ENCODE measurements around the gene TMEM178B.
"Not testable (repeated sequence)": the region's sequence is repeated elsewhere in the genome, so short reads cannot be mapped to it uniquely, and the experiment has no call there.

The TMEM178B gene

DNA sequence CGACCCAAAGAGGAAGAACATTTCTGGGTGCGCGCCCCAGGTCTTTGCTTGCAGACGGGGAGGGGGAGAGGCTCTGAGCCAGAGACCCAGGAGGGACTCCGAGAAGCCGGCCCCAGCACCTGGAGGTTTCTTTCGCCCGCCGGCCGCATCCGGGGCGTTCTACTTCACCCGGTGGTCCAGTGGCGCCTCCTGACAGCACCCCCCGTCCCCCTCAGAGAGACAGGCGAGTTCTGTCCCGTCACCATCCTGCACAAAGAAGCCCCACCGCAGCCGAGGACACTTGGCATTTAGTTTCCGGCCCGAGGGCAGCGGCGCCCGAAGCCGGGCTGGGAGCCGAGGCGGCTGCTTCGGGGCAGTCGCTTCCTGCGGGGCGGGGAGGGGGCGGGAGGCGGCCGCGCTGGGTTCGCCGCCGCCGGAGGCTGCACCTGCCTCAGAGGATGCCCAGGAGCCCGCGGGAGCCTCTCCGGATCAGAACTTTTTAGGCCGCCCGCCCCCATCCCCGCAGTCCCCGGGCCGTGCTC lies at the start of gene TMEM178B:
TSS of gene TMEM178B (plus strand) at position 424 of the 521 bp plus-strand sequence.
- DNase-seq (ENCODE audit: low spot score) = no peak

DNA sequence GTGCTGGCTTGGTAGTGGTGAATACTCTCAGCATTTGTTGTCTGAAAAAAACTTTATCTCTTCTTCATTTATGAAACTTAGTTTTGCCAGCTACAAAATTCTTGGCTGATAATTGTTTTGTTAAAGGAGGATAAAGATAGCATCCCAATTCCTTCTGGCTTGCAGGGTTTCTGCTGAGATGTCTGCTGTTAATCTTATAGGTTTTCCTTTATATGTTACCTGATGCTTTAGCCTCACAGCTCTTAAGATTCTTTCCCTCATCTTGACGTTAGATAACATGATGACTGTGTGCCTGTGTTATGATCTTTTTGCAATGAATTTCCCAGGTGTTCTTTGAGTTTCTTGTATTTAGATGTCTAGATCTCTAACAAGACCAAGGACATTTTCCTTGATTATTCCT lies 49.2 kb upstream of the TMEM178B start:
- no peak for DNase-seq (ENCODE audit: low spot score)

DNA sequence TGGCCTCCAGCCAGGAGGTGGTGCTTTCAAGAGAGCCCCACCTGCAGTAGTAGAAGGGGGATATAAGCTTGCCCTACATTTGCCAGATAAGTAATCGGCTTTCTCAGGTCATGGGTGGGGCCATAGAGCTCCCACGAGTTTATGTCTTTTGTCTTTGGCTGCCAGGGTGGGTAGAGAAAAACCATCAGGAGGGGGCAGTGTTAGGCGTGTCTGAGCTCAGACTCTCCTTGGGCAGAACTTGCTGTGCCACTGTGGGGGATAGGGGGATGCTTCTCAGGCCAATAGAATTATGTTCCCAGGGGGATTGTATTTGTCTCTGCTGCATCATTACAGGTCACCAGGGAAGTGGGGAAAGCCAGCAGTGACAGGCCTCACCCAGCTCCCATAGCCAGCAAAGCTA lies 46.8 kb upstream of the TMEM178B start:
- no peak for DNase-seq (ENCODE audit: low spot score)

DNA sequence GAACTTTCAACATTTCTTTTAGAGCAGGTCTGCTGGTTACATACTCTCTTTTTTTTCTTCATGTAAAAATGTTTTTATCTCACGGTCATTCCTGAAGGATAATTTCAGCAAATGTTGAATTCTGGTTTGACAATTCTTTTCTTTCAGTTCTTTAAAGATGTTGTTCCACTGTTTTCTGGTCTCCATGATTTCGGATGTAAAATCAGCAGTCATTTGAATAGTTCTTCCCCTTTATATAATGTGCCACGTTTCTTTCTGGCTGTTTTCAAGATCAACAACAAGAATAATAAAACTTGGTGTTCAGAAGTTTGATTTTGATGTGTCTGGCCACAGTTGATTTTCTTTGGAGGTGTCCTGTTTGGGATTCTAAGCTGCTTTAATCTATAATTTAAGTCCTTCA lies 45.1 kb upstream of the TMEM178B start:
- no peak for DNase-seq (ENCODE audit: low spot score)

DNA sequence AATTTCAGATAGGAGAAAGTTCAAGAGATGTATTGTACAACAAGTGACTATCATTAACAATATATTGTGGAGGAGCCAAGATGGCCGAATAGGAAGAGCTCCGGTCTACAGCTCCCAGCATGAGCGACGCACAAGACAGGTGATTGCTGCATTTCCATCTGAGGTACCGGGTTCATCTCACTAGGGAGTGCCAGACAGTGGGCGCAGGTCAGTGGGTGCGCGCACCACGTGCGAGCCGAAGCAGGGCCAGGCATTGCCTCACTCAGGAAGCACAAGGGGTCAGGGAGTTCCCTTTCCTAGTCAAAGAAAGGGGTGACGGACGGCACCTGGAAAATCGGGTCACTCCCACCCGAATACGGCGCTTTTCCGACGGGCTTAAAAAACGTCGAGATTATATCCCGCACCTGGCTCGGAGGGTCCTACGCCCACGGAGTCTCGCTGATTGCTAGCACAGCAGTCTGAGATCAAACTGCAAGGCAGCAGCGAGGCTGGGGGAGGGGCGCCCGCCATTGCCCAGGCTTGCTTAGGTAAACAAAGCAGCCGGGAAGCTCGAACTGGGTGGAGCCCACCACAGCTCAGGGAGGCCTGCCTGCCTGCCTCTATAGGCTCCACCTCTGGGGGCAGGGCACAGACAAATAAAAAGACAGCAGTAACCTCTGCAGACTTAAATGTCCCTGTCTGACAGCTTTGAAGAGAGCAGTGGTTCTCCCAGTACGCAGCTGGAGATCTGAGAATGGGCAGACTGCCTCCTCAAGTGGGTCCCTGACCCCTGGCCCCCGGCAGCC lies 41.1 kb upstream of the TMEM178B start:
- DNase-seq (ENCODE audit: low spot score) = not testable (repeated sequence)

DNA sequence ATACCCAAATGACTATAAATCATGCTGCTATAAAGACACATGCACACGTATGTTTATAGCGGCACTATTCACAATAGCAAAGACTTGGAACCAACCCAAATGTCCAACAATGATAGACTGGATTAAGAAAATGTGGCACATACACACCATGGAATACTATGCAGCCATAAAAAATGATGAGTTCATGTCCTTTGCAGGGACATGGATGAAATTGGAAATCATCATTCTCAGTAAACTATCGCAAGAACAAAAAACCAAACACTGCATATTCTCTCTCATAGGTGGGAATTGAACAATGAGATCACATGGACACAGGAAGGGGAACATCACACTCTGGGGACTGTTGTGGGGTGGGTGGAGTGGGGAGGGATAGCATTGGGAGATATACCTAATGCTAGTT lies 35.8 kb upstream of the TMEM178B start:
- DNase-seq (ENCODE audit: low spot score) = not testable (repeated sequence)

DNA sequence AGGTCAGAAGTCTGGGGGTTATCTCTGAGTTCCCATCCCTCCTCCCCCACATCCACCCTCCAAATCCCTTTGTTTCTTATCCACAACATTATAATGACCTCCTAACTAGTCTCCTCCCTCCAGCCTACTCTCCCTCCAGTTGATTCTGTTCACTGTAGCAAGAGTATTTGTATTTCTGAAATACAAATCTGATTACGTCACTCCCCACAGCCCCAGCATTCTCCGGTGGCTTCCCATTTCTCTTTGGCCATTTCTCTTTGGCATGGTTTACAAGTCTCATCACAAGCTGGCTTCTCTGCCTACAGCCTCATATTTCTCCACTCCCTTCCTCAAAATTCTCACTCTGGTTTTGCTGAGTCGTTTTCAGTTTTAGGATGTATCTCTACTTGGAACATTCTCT lies 34.5 kb upstream of the TMEM178B start:
- DNase-seq (ENCODE audit: low spot score) = no peak

DNA sequence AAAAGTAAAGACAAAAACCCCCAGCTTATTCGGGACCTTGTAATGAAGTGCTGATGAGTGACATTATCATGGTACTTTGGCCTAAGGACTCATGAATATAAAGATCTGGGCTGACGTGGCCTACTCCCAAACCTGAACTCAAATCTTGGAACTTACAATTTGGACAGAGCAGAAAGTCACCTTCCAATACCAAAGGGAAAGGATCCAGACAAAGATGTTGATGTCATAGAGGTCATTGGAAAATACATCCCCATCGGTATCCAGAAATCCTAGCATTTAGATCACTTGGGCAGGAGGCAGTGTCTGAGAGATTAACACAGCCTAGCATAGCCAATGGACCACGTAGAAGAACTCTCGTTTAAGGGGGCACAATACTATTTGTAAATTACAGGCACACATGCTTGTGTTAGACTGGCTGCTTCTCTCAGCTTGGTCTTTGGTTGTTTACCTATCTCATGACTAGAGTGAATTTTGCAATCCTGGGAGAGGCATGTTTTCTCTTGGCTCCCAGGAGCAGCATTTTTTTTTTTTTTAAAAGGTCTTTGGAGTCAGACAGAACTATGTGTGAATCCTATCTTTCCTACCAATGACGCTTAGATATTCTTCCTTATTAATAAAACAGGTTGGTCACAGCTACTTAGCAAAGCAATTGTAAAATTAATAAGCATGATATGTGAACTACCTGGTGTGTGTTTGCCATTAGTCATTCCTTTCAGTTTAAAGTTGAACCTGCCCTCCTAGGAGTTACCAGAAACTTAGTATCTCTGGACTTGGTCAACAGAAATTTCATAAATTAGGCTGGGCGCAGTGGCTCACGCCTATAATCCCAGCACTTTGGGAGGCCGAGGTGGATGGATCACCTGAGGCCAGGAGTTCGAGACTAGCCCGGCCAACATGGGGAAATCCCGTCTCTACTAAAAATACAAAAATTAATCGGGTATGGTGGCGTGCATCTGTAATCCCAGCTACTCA lies 31.4 kb upstream of the TMEM178B start:
- DNase-seq (ENCODE audit: low spot score) = no peak

DNA sequence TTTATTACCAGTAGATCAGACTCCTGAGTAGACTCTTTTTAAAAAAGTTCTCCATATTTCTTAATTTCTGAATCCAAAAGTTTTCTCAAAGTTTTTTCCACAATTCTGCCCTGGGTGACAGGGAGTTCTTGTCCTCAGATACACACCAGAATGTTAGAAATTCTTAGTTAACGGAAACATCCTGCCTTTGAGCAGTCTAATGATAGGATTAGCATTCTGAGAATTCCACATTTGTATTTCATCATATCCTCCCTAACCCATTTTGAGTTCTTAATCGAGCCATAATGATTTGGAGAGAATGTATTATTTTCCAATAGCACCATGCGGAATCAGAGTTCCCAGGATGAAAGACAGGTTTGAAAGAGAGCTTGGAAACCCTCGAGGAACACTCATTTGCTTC lies 30.2 kb upstream of the TMEM178B start:
- DNase-seq (ENCODE audit: low spot score) = no peak

DNA sequence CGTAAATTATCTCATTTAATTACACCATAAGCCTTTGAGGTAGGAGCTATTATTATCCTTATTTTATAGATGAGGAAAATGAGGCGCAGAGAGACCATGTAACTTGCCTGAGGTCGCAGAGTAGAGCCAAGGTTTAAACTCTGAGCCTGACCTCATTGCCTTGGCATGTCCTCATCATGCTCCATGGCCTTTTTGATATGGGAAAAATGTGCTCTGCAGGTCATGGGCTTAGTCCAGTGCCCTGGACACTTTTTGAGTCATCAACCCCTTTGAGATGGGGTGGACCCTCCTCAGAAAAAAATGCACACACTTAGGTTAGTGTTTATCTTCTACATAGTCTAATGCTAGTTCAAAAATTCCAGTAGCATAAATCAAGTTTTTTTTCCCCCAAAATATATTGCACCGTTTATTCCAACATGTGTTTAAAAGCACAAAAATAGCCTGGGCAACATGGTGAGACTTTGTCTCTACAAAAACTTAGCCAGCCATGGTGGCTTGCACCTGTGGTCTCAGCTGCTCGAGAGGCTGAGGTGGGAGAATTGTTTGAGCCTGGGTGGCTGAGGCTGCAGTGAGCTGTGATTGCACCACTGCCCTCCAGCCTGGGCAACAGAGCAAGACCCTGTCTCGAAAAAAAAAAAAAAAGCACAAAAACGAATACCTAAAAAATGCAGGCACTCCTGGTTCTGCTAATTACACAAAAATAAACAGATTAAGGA lies 28.6 kb upstream of the TMEM178B start:
- no peak for DNase-seq (ENCODE audit: low spot score)

DNA sequence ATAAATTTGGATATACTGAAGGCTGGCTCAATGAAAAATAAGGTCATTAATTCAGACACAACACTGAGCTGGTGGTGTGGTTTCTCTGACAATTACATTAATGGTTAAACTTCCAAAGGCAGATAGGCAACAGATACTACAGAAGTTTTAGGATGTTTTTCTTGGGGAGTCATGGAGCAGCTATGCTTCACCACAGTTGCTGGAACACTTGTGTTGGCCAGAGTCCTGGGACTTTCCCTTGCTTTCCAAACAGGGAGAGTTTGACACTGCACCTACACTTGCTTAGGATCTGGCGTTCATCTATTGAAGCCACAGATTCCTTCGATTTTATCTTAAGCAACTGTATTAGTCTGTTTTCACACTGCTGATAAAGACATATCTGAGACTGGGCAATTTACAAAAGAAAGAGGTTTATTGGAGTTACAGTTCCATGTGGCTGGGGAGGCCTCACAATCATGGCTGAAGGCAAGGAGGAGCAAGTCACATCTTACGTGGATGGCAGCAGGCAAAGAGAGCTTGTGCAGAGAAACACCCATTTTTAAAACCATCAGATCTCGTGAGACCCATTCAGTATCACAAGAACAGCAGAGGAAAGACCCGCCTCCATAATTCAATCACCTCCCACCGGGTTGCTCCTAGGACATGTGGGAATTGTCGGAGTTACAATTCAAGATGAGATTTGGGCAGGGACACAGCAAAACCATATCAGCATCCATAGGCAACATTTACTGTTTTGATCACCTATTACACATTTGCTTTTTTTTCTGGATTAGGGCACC lies 27.8 kb upstream of the TMEM178B start:
- DNase-seq (ENCODE audit: low spot score) = no peak

DNA sequence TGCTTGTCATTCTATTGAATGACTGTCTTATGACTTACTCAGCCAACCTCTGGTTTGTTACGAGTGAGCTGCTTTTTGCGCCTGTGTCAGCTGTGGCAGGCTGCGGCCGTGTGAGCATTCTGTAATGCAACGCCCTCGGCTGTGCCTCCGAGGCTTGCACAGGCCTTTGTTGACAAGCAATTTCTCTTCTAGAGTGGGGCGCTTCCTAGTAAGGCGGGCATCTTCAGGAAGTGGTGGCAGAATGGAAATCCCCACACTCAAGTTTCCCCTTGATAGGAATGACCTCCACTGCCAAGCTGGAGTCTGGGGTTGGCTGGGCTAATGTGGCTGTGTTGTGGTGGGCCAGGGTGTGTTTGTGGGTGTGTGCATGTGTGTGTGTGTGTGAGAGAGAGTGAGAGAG lies 20.2 kb upstream of the TMEM178B start:
- DNase-seq (ENCODE audit: low spot score) = no peak

DNA sequence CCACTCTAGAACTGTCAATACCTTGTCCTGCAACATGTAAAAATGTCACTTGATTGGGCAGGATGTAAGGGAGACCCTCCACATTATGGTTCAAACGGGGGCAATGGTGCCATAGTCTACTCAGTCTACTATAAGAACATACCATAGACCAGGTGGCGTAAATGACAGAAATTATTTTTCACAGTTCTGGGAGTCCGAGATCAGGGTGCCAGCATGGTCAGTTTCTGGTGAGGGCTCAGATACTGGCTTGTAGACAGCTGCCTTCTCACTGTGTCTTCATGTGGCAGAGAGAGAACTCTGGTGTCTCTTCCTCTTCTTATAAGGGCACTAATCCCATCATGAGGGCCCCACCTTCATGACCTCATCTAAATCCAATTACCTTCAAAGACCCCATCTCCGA lies 18.7 kb upstream of the TMEM178B start:
- DNase-seq (ENCODE audit: low spot score) = no peak

DNA sequence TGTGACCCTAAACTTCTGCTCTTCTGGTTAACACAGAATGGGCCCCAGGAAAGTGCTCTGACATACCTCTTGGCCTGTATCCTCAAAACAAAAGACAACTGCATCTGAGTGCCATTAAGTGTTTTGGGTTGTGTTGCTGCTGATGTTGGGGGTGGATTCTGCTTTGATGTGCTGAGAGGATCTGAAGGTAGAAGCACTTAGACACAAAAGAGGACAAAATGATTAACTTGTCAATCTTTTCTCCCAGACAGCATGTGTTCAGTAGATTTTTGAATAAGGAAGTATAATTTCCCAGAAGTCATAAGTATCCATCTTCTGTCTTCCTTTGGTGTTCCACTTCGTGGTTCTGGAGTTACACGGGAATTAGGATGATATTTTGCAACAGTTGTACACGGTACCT lies 16.1 kb upstream of the TMEM178B start:
- no peak for DNase-seq (ENCODE audit: low spot score)

DNA sequence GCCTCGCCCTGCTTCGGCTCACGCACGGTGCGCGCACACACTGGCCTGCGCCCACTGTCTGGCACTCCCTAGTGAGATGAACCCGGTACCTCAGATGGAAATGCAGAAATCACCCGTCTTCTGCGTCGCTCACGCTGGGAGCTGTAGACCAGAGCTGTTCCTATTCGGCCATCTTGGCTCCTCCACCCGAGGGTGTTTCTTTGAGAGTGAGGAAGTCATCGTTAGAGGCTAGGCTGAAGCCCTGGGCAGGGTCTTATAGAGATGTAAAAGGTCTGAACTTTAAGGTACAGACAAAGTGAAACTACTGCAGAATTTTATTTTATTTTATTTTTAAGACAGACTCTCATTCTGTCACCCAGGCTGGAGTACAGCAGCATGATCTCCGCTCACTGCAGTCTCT lies 6.0 kb upstream of the TMEM178B start:
- DNase-seq (ENCODE audit: low spot score) = not testable (repeated sequence)

DNA sequence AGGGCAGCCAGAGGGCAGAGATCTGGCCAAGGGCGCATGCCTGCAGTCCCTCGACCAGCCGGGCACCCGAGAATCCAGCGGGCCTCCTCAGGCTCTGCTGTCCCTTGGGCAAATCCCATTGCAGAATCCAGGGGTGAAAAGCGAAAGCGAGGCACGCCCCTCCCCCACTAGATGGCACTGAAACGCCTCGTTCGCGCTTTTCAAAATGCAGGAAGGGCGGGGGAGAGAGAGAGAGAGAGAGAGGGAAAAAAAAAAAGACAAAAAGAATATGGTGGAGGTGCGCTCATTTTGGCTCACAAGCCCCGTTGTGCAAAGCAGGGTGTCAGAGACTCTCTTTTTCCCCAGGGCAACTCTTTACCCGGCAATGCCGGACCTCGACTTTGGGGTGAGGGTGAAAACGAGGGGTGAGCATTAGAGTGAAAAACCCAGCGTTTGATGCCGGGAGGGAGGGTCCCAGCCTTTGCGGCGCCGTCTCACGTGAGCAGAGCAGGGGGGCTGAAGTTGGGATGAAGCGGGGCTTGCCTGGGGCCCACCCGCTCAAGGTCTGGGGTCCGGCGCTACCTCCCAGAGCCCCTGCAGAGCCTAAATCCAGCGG lies 2.5 kb upstream of the TMEM178B start:
- DNase-seq (ENCODE audit: low spot score) = no peak

DNA sequence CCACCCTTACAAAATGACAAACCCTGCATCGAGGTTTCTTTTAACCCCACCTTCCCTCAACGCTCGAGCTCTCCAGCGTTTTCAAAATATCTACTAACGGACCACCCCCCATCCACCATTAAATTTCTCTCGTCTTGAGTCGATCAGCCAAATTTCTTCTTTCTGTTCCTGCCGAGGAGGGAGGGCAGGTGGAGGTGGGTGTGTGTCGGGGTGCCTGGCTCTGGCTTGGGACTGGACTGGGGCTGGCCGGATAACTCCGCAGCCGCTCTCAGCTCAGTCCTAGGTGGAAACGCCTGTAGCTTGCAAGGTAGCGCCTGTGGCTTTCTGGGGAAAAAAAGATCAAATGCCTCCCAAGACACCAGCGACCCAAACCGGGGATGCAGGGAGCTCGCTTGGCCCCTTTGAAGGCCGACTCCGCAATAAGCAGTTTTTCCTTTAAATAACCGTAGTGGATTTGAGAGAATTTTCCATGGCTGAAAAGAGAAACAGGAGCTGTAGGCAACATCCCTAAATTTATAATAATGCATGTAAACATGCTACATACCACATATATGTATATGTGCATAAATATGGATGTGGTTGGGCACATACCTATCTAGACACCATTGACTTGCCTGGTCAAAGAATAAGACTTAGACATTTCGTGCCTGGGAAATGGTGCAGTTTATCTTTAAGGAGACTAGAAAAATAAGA lies 1.9 kb upstream of the TMEM178B start:
- no peak for DNase-seq (ENCODE audit: low spot score)

DNA sequence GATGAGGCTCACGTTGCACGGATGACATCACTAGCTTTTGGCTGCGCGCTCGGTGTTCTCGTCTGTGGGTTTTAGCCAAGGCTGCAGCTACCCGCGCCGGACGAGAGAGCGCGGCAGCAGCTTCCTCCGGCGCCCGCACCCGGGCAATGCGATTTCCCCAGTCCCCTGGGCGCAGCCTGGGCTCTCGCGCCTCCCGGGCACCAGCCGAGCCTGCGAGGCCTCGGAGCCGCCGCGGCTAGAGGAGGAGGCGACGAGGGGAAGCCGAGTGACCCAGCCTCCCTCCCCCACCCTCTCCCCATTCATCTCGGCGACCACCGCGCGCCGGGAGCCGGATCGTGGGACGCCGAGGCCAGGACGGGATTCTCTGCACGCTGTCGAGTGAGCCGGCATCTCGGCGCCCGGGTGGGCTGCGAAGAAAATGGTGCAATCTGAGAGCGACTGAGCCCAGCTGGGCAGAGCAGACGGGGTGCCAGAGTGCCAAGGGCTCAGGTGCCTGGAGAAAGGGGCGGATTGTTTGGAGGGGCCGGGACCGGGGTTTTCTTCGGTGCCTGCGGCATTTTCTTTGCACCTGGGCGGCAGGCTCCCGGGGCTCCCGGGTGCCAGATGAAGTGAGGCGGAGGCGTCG lies 1.2 kb upstream of the TMEM178B start:
- DNase-seq (ENCODE audit: low spot score) = no peak

DNA sequence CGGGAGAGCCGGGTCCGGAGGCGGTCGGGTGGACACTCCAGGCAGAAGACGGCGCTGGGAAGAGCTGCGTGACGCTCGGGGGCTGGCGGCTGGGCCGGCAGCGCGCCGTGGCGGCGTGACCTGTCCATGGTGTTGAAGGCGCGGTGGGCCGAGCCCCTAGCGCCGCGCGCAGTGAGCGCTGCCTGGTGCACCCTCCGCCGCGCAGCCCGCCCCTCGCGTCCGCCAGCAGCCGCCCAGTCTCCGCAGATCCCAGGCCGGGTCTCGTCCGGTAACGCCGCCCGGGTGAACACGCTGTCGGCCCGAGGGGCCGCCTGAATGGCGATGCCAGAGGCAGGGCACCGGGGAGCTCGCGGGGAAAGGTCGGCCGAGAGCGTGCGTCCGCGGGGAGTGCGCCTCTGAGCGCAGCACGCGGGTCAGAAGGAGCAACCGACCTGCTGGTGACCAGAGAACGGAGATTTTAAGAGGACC lies 657 bp upstream of the TMEM178B start:
- DNase-seq (ENCODE audit: low spot score) = no peak
